Kidney epithelial cell (primary cell): ENCODE measurements around the gene OR10J1. TPM values are rescaled to one million over a fixed set of nuclear protein-coding genes. Genes with fewer than 3 reads are reported as not detected.
A peak's percentile ranks its signal among the peaks of the same experiment; 100 is the strongest.
"Not testable (repeated sequence)": the region's sequence is repeated elsewhere in the genome, so short reads cannot be mapped to it uniquely, and the experiment has no call there.

Experiments used
- DNase-seq: peaks from one replicate; pipeline ENCODE4 v3.0.0-alpha.2; 2010; ENCODE audit warnings: low read depth
- H3K27me3 ChIP-seq: 2 replicates; pipeline ENCODE4 v1.6.0; 2011; ENCODE audit warnings: low read length; ENCODE audit not compliant: control insufficient read depth, insufficient read depth
- H3K36me3 ChIP-seq: 2 replicates; pipeline ENCODE4 v1.5.1; 2011; ENCODE audit warnings: low read length; ENCODE audit not compliant: control insufficient read depth, insufficient read depth
- H3K4me3 ChIP-seq: 2 replicates; pipeline ENCODE4 v1.5.1; 2011; ENCODE audit warnings: low read depth, mild to moderate bottlenecking, control low read depth, low read length
- total RNA-seq: library from RNA; depleted of rRNA; stranded (reverse); fragments of >200 nt; gene quantifications from 2 replicates; pipeline ENCODE4 v1.2.3, GENCODE V29; 2015
- TF ChIP-seq, protein P1 (sequence below): IDR thresholded peaks from 2 replicates; pipeline ENCODE4 v1.5.1; 2011; ENCODE audit warnings: mild to moderate bottlenecking, moderate library complexity, low read length, control low read depth, inconsistent platforms; ENCODE audit not compliant: insufficient read depth, poor library complexity, severe bottlenecking

The OR10J1 gene
- total RNA-seq, 1 donor from 2014 or later, result not detected

DNA sequence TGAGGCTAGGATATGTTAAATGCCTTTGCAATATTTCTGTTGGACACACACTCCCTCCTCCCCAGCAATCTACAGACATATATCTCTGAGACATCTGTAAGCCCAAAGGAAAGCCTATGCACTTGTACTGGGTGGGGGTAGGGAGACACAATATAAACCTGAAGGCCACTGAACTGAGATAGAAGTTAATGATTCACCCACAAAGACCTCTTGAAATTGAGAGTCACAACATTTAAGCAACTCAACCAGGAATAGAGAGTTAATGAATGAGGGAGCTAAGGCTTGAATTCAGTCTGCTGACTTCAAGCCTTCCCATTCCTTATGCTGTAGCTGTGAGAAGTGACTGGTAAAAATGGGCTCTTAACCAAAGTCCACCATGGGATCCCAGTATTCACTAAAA lies 5.0 kb downstream of the OR10J1 start:
- TF ChIP-seq, protein P1, sequence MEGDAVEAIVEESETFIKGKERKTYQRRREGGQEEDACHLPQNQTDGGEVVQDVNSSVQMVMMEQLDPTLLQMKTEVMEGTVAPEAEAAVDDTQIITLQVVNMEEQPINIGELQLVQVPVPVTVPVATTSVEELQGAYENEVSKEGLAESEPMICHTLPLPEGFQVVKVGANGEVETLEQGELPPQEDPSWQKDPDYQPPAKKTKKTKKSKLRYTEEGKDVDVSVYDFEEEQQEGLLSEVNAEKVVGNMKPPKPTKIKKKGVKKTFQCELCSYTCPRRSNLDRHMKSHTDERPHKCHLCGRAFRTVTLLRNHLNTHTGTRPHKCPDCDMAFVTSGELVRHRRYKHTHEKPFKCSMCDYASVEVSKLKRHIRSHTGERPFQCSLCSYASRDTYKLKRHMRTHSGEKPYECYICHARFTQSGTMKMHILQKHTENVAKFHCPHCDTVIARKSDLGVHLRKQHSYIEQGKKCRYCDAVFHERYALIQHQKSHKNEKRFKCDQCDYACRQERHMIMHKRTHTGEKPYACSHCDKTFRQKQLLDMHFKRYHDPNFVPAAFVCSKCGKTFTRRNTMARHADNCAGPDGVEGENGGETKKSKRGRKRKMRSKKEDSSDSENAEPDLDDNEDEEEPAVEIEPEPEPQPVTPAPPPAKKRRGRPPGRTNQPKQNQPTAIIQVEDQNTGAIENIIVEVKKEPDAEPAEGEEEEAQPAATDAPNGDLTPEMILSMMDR, result no peak
- no peaks in the 10 kb centered on the region for H3K36me3 ChIP-seq
- no peak overlapping the region for H3K4me3 ChIP-seq
- H3K27me3 ChIP-seq, result no peaks in the 10 kb centered on the region
- DNase-seq, result peak; percentile 37

DNA sequence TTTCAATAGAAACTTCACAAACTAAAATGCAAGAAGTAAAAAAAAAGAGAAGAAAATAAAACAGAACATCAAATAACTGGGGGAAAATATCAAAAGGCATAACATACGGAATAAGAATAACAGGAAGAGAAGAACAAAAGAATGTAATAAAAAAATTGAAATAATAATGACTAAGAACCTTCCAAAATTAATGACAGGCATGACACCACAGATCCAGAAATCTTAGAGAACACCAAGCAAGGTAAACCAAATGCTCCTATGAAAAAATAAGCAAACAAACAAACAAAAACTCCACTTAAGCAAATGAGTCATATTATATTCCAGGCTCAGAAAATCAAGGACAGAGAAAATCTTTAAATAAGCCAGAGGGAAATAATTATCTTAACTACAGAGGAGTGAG lies 8.7 kb downstream of the OR10J1 start:
- Histone ChIP-seq H3K4me3 (no peak overlapping the region), H3K27me3 (no peaks in the 10 kb centered on the region), H3K36me3 (no peaks in the 10 kb centered on the region)
- TF ChIP-seq, protein P1, result no peak
- no peak for DNase-seq

DNA sequence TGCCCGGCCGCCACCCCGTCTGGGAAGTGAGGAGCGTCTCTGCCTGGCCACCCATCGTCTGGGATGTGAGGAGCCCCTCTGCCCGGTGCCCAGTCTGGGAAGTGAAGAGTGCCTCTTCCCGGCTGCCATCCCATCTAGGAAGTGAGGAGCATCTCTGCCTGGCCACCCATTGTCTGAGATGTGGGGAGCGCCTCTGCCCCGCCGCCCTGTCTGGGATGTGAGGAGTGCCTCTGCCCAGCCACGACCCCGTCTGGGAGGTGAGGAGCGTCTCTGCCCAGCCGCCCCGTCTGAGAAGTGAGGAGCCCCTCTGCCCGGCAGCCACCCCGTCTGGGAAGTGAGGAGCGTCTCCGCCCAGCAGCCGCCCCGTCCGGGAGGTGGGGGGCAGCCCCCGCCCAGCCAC lies 10.1 kb downstream of the OR10J1 start:
- not testable (repeated sequence) for H3K27me3 ChIP-seq, H3K4me3 ChIP-seq, H3K36me3 ChIP-seq, DNase-seq

DNA sequence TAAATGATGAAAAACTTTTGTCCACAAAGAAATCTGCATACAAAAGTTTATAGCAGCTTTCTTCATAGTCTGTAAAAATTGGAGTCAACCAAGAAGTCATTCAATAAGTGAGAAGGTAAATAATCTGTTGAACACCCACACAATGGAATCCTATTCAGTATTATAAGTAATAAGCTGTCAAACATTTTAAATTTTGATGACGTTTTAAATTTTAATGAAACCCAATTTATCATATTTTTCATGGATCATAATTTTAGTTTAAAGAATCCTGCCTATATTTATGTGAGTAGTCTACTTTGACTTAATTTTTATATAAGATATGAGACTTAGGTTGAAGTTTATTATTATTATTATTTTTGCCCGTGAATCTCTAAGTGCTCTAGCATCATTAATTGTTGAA lies 20.0 kb downstream of the OR10J1 start:
- Histone ChIP-seq H3K4me3 (no peak overlapping the region), H3K36me3 (no peaks in the 10 kb centered on the region), H3K27me3 (no peaks in the 10 kb centered on the region)
- no peak for DNase-seq
- TF ChIP-seq, protein P1, result no peak

DNA sequence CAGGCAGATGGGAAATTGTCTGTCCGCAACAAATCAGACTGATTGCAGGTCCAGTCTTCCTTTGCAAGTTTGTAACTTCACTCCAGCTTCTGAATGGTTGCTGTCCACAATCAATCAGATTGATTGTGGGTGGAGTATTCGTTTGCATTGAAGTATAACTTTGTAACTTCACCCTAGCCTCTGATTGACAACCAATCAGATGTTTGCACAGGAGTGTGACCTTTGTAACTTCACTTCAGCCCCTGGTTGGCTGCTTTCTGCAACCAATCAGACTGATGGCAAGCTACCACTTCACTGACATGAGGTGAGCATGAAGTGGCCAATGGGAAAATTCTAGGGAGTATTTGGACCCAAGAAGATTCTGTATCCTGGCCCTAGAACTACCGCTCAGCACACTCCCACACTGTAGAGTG lies 25.7 kb downstream of the OR10J1 start:
- TF ChIP-seq, protein P1, result no peak
- DNase-seq, result no peak
- H3K4me3 ChIP-seq, result no peak overlapping the region

DNA sequence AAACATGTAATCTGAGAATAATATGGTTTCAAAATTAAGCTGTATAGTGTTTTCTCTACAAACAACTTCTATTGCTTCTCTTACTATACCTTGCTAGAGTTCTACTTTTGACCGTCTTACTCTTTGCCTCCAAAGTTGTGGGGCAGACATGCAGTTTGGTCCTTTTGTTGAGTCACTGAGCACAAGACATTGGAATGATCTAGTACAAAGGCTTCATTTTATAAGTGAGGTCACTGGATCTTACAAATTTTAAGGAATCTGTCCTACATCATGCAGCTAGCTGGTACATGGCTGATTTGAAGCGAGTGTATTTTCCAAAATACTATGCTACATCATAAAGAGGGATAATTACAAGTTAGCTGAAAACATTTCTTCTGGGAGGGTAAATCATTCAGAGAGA lies 28.8 kb downstream of the OR10J1 start:
- Histone ChIP-seq H3K36me3 (no peaks in the 10 kb centered on the region), H3K27me3 (no peaks in the 10 kb centered on the region), H3K4me3 (no peak overlapping the region)
- TF ChIP-seq, protein P1, result no peak
- DNase-seq, result no peak

More for the DNA sequence above, 25.7 kb downstream of the OR10J1 start:
- Histone ChIP-seq H3K27me3 (no peaks in the 10 kb centered on the region), H3K36me3 (no peaks in the 10 kb centered on the region)
